ENCODE measurements around the gene PIK3C2A. TPM values are rescaled to one million over a fixed set of nuclear protein-coding genes. Genes with fewer than 3 reads are reported as not detected.

The PIK3C2A gene
- total and polyA plus RNA-seq, 2 of the 8 experiments (the other 6 are each of a cell fraction or from before 2014, with no cell fraction given) = 20.1 to 127 TPM

GRCh38 chr11:17188675-17189074 is 19.1 kb downstream of the PIK3C2A start:
- POLR2A ChIA-PET (ENCODE audit: partially characterized antibody) = interaction anchor here (1.1 to 1.4 kb wide), 2 partner anchors 15 to 18 kb away, joined by 3 read pairs; no protein-coding TSS in a partner anchor
- H3K9me3 ChIP-seq (ENCODE audit: insufficient read depth in 2 of 2, low read depth in 1 of 2, low read length in 1 of 2) = no peaks in the 10 kb centered on the region
- no peak overlapping the region for H2BK12ac ChIP-seq (ENCODE audit: low read depth, low read length)
- no peak overlapping the region for H3K9ac ChIP-seq (replicated peaks in 1 of 4; ENCODE audit: extremely low read depth in 1 of 4, low read depth in 3 of 4, low read length in 3 of 4)
- WGBS, 2 experiments (ENCODE audit: extremely low coverage in 1 of 2, insufficient coverage in 1 of 2, insufficient read length in 1 of 2, insufficient replicate concordance in 2 of 2, low coverage in 1 of 2, low lambda C conversion rate in 2 of 2, missing lambda C conversion rate in 1 of 2) = 63% methylated on average over 2 of the region's 2 CpGs; no CpG with 5 or more reads in 1 of the 2 experiments
- no peak overlapping the region for H2AK5ac ChIP-seq (ENCODE audit: low read depth, low read length)
- H3K14ac ChIP-seq (ENCODE audit: insufficient read length) = no peak overlapping the region
- peaks cover 7 to 94% of the 10 kb centered on the region in 2 experiments; a peak in 3 of 4 replicates for H3K79me2 ChIP-seq (ENCODE audit: control insufficient read depth in 1 of 2, insufficient read depth in 2 of 2, low read length in 2 of 2)
- H2AFZ ChIP-seq (ENCODE audit: low read length) = no peak overlapping the region
- peaks cover 9% of the 10 kb centered on the region for H3K79me1 ChIP-seq (ENCODE audit: low read depth, low read length)
- FAIRE-seq (peak; percentile 97), DNase-seq (ENCODE audit: low read depth in 1 of 2, low spot score in 2 of 2) (no peak)
- no peak overlapping the region; a peak in 1 of 8 replicates for H3K4me3 ChIP-seq (ENCODE audit: extremely low read depth in 1 of 4, insufficient read depth in 2 of 4, low read depth in 3 of 4, low read length in 4 of 4)
- H3K36me3 ChIP-seq (ENCODE audit: control insufficient read depth in 2 of 4, insufficient read depth in 4 of 4, low read length in 3 of 4) = peaks cover 0 to 16% (median 2%) of the 10 kb centered on the region in 4 experiments; a peak in 4 of 8 replicates
- no peak overlapping the region for H4K8ac ChIP-seq (ENCODE audit: extremely low read depth, insufficient read depth, low read length)
- no peak overlapping the region for H4K5ac ChIP-seq (ENCODE audit: insufficient read length, low read depth, low read length)
- no peak overlapping the region for H3K56ac ChIP-seq (replicated peaks; ENCODE audit: insufficient read length, low read depth, low read length)
- H3K23ac ChIP-seq (ENCODE audit: insufficient read length) = no peak overlapping the region
- no peak overlapping the region for H2BK120ac ChIP-seq (replicated peaks; ENCODE audit: low read depth, low read length)
- no peak overlapping the region for H2BK5ac ChIP-seq (ENCODE audit: low read depth, low read length)
- peaks cover 2 to 8% of the 10 kb centered on the region in 2 experiments for H4K20me1 ChIP-seq (replicated peaks in 1 of 2; ENCODE audit: control insufficient read depth in 1 of 2, insufficient read depth in 2 of 2, low read length in 2 of 2)
- CTCF ChIA-PET (ENCODE audit: partially characterized antibody) = interaction anchor here (0.6 to 1.8 kb wide), 6 partner anchors 9 to 91 kb away, joined by 3 to 9 read pairs (median 5); no protein-coding TSS in a partner anchor
- no peaks in the 10 kb centered on the region for H3K23me2 ChIP-seq (ENCODE audit: low read depth, low read length)
- no peak overlapping the region for H3K4ac ChIP-seq (replicated peaks; ENCODE audit: insufficient read length, low read depth, low read length)
- H2BK15ac ChIP-seq (ENCODE audit: low read length) = no peak overlapping the region
- no peak overlapping the region; the same call in 1 of the 2 replicates for H3K18ac ChIP-seq (ENCODE audit: extremely low read depth, low read length)
- no peak overlapping the region for H2BK20ac ChIP-seq (ENCODE audit: low read length)
- H4K91ac ChIP-seq (replicated peaks; ENCODE audit: insufficient read length, low read length) = no peak overlapping the region
- no peak overlapping the region; a peak in 1 of 4 replicates for H3K4me2 ChIP-seq (ENCODE audit: insufficient read depth in 1 of 2, low read depth in 2 of 2, low read length in 2 of 2)
- H3K27me3 ChIP-seq (replicated peaks in 1 of 4; ENCODE audit: control insufficient read depth in 3 of 4, extremely low read depth in 1 of 4, insufficient read depth in 3 of 4, low read length in 3 of 4) = no peaks in the 10 kb centered on the region
- H3K27ac ChIP-seq (ENCODE audit: low read depth, low read length) = no peak overlapping the region
- H3K4me1 ChIP-seq (replicated peaks in 1 of 4; ENCODE audit: control insufficient read depth in 3 of 4, insufficient read depth in 4 of 4, low read length in 3 of 4) = peaks cover 0 to 7% (median 4%) of the 10 kb centered on the region in 4 experiments; a peak in 4 of 7 replicates
- peak; percentile 79; the same call in 1 of the 2 replicates for TF ChIP-seq TEAD4 (IDR thresholded peaks at IDR 0.05; ENCODE audit: low read depth, low read length)
- TF ChIP-seq RNF2 (IDR thresholded peaks at IDR 0.05; ENCODE audit: borderline replicate concordance, low read depth, low read length, missing control alignments, poor library complexity, severe bottlenecking) = no peak
- TF ChIP-seq SIN3A (conservative IDR thresholded peaks at IDR 0.05 in 1 of 2, IDR thresholded peaks at IDR 0.05 in 1 of 2; ENCODE audit: low read depth in 1 of 2, low read length in 2 of 2) = no peak
- TF ChIP-seq CTCF (IDR thresholded peaks at IDR 0.05; ENCODE audit: control extremely low read depth in 1 of 3, insufficient read depth in 1 of 3, low read depth in 1 of 3, low read length in 3 of 3) = peak in 2 of 3 experiments; percentile 10 to 33; a peak in 2 of 4 replicates
- no peak for TF ChIP-seq PHF8 (conservative IDR thresholded peaks at IDR 0.05; ENCODE audit: low read depth, low read length)
- TF ChIP-seq RBBP5 (IDR thresholded peaks at IDR 0.05; ENCODE audit: borderline replicate concordance, low read depth, low read length) = no peak
- no peak for TF ChIP-seq SAP30 (IDR thresholded peaks at IDR 0.05; ENCODE audit: insufficient read depth, insufficient replicate concordance, low read length)
- TF ChIP-seq TAF7 (optimal IDR thresholded peaks at IDR 0.05; ENCODE audit: borderline replicate concordance, low read depth, low read length) = no peak

All from H1 (cell line).